IPS-18c (cell line): ENCODE data around the gene DNAJC19.

ENCODE experiments used
- H3K4me3 ChIP-seq: 2 replicates; pipeline ENCODE4 v1.7.0; 2013; ENCODE audit warnings: low read depth, mild to moderate bottlenecking, low read length, moderate library complexity; ENCODE audit not compliant: insufficient read depth
- H3K9me3 ChIP-seq: one replicate; pipeline ENCODE4 v1.6.1; 2013; ENCODE audit warnings: mild to moderate bottlenecking, low read length, moderate library complexity; ENCODE audit not compliant: control insufficient read depth, insufficient read depth

The DNAJC19 gene

GRCh38 chr3:180977498-180977897 lies 12.0 kb downstream of the DNAJC19 start:
- H3K4me3 ChIP-seq: no peak overlapping the region
- H3K9me3 ChIP-seq: no peaks in the 10 kb centered on the region

DNA sequence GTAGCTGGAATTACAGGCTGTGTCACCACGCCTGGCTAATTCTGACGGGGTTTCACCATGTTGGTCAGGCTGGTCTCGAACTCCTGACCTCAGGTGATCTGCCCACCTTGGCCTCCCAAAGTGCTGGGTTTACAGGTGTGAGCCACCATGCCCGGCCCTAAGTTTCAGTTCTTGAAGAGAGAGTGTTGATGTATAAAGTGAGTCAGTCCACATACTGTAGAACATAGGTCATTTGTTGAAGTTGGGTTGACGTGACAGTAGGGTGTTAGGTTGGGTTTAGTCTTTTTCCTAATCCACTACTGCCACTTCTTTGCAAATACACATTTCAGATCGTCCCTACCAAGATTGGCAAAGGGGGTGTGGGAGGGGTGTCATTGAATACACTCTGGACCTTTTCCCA lies 15.2 kb downstream of the DNAJC19 start:
- no peaks in the 10 kb centered on the region for H3K9me3 ChIP-seq
- no peak overlapping the region for H3K4me3 ChIP-seq

GRCh38 chr3:180973543-180973942 lies 16.0 kb downstream of the DNAJC19 start:
- Histone ChIP-seq H3K9me3 (no peaks in the 10 kb centered on the region), H3K4me3 (no peak overlapping the region)

GRCh38 chr3:180970931-180971330 lies 18.6 kb downstream of the DNAJC19 start:
- H3K4me3 ChIP-seq: no peak overlapping the region
- H3K9me3 ChIP-seq: no peaks in the 10 kb centered on the region

GRCh38 chr3:180962530-180962929 lies 27.0 kb downstream of the DNAJC19 start:
- Histone ChIP-seq H3K9me3 (no peaks in the 10 kb centered on the region), H3K4me3 (no peak overlapping the region)

GRCh38 chr3:180961552-180961951 lies 28.0 kb downstream of the DNAJC19 start:
- Histone ChIP-seq H3K9me3 (no peaks in the 10 kb centered on the region), H3K4me3 (no peak overlapping the region)

DNA sequence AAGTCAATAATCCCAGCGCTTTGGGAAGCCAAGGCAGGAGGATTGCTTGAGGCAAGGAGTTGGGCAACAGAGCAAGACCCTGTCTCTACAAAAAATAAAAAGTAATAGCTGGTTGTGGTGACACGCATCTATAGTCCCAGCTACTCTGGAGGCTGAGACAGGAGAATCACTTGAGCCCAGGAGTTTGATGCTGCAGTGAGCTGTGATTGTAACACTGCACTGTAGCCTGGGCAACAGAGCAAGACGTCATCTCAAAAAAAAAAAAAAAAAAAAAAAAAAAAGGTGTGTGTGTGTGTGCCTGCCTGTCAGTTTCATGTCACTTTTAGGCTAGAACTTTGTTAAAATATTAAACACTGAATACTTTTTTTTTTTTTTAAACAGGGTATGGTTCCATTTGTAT lies 28.4 kb downstream of the DNAJC19 start:
- H3K4me3 ChIP-seq: no peak overlapping the region
- no peaks in the 10 kb centered on the region for H3K9me3 ChIP-seq

DNA sequence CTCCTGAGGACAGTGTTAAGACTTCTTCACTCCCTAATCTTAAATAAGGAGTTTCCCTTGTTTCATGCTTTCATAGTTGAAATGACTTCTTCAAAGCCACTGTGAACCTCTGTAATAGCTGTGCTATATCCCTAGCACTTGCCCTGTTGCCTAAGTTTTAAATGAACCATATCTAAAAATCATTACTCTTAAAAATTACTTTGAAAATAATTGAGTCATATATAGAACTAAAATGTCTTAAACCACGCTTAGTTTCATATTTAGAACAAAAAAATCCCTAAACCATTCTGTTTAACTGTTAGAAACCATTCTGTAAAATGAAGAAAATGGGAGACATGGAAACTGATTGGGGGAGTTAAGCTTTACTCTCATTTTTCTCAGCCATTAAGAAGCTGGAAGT lies 29.8 kb downstream of the DNAJC19 start:
- no peak overlapping the region for H3K4me3 ChIP-seq

DNA sequence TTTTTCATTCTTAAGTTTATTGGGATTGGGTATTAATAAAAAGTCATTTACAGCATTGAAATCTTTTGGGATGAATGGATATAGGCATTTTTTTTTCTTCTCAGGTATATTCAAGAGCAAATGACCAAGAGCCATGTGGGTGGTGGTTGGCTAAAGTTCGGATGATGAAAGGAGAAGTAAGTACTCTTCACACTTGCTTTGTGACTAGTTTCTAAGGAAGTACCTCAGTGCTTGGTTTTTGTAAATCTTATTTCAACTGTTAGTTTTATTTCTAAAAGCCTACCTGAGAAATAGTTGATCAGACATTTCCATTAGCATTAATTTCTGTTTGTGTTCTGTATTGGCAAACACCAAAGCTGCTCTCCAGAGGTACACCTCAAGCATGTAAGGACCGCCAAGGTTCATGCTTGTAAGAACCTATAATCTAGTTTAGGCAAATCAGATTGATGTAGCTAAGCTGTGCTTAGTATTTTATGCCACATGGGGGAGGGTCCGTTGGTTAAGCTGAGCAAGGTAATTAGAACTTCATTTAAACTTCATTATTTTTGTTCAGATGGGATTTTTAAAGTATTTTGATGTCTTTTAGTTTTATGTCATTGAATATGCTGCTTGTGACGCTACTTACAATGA lies 41.7 kb downstream of the DNAJC19 start:
- H3K9me3 ChIP-seq: no peaks in the 10 kb centered on the region
- no peak overlapping the region for H3K4me3 ChIP-seq

More for the DNA sequence above, 29.8 kb downstream of the DNAJC19 start:
- no peaks in the 10 kb centered on the region for H3K9me3 ChIP-seq

DNA sequence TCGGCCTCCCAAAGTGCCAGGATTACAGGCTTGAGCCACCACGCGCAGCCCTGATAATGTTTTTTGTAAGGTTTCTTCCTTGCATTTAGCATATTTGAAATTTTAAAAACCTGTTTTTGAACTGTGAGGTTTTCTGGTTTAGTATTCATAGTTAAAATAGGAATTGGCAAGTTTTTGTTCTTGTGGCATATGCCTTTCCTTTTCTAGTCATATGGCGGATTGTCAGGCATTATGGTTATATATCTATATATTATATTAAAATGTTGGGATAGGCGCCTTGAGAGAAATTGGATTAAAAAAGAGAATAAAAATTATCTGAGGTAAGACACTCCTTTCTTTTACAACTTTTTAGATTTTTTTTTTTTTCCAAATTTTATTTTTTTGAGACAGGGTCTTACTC lies 48.7 kb downstream of the DNAJC19 start:
- H3K4me3 ChIP-seq: no peak overlapping the region
- no peaks in the 10 kb centered on the region for H3K9me3 ChIP-seq

GRCh38 chr3:180934638-180935037 lies 54.9 kb downstream of the DNAJC19 start:
- H3K4me3 ChIP-seq: no peak overlapping the region
- H3K9me3 ChIP-seq: no peaks in the 10 kb centered on the region
